Breast epithelium (tissue), 3 donors: Measurements from ENCODE around the gene SOX30.
"Not testable (repeated sequence)": the region's sequence is repeated elsewhere in the genome, so short reads cannot be mapped to it uniquely, and the experiment has no call there.

Experiments
- POLR2AphosphoS5 ChIP-seq, 3 donors: sonication (generic); formaldehyde crosslinking; IDR thresholded peaks; one replicate each; pipeline ENCODE4 v1.6.1; 2017; ENCODE audit warnings: antibody characterized with exemption in 3 of 3
- TF ChIP-seq, protein P1 (sequence below), 3 donors: fragments of 450-650 bp; IDR thresholded peaks; one replicate each; pipeline ENCODE4 v1.5.1; 2016 to 2017; ENCODE audit warnings: antibody characterized with exemption in 3 of 3, mild to moderate bottlenecking in 3 of 3, moderate library complexity in 3 of 3

DNA sequence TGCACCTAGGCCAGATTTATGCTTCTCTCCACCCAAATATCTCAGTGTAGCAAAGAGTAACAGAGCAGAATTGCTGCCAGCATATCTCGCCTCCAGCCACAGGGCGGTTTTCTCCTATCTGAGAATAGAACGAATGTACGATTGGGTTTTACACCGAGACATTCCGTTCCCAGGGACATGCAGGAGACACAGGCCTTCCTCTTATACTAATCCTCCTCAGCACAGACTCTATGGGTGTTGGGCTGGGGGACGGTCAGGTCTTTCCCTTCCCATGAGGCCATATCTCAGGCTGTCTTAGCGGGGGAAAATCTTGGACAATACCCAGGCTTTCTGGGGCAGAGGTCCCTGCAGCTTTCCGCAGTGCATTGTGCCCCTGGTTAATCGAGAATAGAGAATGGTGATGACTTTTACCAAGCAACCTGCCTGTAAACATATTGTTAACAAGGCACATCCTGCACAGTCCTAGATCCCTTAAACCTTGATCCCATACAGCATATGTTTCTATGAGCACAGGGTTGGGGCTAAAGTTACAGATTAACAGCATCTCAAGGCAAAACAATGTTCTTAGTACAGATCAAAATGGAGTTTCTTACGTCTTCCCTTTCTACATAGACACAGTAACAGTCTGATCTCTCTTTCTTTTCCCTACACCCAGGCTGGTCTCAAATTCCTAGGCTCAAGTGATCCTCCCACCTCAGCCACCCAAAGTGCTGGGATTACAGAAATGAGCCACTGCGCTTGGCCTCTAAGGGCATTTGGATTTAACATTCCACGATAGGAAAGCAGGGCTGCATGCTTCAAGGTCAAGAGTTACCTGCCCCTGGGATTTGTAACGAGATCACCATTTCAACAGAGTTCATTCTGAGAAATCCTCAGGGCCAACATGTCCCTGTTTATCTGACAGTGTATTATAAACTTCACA is 34.3 kb upstream of the SOX30 start:
- not testable (repeated sequence) for TF ChIP-seq POLR2AphosphoS5 (IDR thresholded peaks at IDR 0.05)
- TF ChIP-seq, protein P1, sequence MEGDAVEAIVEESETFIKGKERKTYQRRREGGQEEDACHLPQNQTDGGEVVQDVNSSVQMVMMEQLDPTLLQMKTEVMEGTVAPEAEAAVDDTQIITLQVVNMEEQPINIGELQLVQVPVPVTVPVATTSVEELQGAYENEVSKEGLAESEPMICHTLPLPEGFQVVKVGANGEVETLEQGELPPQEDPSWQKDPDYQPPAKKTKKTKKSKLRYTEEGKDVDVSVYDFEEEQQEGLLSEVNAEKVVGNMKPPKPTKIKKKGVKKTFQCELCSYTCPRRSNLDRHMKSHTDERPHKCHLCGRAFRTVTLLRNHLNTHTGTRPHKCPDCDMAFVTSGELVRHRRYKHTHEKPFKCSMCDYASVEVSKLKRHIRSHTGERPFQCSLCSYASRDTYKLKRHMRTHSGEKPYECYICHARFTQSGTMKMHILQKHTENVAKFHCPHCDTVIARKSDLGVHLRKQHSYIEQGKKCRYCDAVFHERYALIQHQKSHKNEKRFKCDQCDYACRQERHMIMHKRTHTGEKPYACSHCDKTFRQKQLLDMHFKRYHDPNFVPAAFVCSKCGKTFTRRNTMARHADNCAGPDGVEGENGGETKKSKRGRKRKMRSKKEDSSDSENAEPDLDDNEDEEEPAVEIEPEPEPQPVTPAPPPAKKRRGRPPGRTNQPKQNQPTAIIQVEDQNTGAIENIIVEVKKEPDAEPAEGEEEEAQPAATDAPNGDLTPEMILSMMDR (IDR thresholded peaks at IDR 0.05), result not testable (repeated sequence)
